Activated CD4-positive, alpha-beta T cell treated with anti-CD3 and anti-CD28 coated beads, Interleukin-2, amount 50 U/mL, for 48 hours (primary cell): ENCODE data around the gene DUSP1.

ENCODE experiments used
- DNase-seq, 2 experiments: peaks; one replicate each; pipeline ENCODE4 v3.0.0-alpha.2; 2020

Gene DUSP1

GRCh38 chr5:172723508-172723907 is 47.5 kb downstream of the DUSP1 start:
- DNase-seq, result no peak

GRCh38 chr5:172722327-172722815 is 48.6 kb downstream of the DUSP1 start:
- DNase-seq, result peak in 1 of 2 experiments; percentile 25

DNA sequence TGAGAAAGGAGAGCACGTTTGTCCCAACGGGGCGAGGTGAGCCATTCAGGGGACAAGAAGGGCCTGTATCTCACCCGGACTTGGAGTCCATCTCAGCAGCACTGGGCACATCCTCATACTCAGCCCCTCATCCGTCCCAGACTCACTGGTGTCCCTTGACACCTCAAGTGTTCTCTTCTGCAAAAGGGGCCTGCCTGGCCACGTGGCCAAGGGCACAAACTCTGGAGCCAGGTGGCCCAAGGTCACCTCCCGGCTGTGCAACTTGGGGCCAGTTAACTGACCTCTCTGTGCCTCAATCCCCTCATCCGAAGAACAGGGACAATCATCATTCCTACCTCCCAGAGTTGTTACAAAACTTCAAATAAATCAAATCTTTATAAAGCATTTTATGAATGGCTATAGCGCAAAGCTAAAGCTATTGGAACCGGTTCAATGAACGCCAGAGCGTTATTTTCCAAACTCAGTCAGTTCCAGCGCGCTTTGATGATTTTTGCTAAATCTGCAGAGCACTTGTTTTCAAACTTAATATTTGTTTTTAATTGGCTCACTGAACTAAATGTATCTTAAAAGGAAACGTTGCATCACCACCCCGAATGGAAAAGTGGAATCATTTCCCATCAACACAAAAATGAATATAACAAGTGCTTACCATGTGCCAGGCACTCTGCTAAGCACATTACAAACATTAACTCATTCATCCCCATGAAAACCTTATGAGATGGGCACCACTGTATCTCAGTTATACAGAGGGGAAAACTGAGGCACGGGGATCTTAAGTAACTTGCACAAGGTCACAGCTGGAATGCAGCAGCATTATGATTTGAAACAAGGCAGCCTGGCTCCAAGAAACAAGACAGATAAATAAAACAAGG is 49.3 kb downstream of the DUSP1 start:
- no peak for DNase-seq

GRCh38 chr5:172720655-172721054 is 50.3 kb downstream of the DUSP1 start:
- DNase-seq, result no peak

DNA sequence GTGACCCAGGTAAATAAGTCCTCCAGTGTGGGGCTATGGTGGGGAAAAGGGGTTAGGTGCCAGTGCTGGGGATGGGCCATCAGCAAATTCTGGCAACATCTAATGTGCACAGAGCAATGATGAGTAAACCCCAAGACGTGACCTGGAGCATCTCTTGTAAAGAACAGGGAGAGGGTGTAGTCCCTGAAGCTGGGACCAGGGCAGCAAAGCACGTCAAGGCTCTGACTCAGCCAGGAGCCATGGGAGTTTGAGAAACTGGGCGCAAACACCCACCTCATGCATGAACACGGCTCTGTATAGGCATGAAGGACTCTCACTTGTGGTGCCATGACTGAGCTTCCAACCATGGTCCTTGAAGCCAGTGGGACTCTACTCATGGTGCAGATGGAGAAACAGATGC is 51.8 kb downstream of the DUSP1 start:
- DNase-seq, result no peak

DNA sequence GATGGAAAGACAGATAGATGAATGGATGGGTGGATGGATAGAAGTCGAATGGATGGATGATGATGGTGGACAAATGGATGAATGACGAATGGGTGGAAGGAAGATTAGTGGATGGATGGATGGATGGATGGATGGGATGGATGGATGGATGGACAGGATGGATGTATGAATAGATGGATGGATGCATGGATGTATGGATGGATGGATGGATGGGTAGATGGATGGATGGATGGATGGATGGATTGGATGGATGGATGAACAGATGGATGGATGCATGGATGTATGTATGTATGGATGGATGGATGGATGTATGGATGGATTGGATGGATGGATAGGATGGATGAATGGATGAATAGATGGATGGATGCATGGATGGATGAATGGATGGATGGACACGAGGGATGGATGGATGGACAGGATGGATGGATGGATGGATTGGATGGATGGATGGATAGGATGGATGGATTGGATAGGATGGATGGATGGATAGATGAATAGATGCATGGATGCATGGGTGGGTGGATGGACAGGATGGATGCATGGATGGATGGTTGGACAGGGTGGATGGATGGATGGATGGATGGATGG is 52.4 kb downstream of the DUSP1 start:
- no peak for DNase-seq
